Suprapubic skin (tissue), 4 donors: ENCODE results near the gene PSMG2.

ENCODE experiments used
- EP300 ChIP-seq: sonication (generic); formaldehyde crosslinking; IDR thresholded peaks from one replicate; pipeline ENCODE4 v1.6.1; 2017; ENCODE audit warnings: antibody characterized with exemption
- POLR2A ChIP-seq, 2 donors: fragments of 450-650 bp; IDR thresholded peaks; one replicate each; pipeline ENCODE4 v1.6.1; 2017; ENCODE audit warnings: antibody characterized with exemption in 2 of 2, mild to moderate bottlenecking in 2 of 2, moderate library complexity in 2 of 2
- POLR2AphosphoS5 ChIP-seq, 3 donors: sonication (generic); formaldehyde crosslinking; IDR thresholded peaks; one replicate each; pipeline ENCODE4 v1.6.1; 2017; ENCODE audit warnings: antibody characterized with exemption in 3 of 3
- TF ChIP-seq, protein P1 (sequence below), 2 donors: fragments of 200-600 bp in 1 of 2; fragments of 450-650 bp in 1 of 2; sonication (generic) in 1 of 2; IDR thresholded peaks; one replicate each; pipeline ENCODE4 v1.5.1; 2016 to 2019; ENCODE audit warnings: antibody characterized with exemption in 2 of 2, mild to moderate bottlenecking in 1 of 2, moderate library complexity in 1 of 2

DNA sequence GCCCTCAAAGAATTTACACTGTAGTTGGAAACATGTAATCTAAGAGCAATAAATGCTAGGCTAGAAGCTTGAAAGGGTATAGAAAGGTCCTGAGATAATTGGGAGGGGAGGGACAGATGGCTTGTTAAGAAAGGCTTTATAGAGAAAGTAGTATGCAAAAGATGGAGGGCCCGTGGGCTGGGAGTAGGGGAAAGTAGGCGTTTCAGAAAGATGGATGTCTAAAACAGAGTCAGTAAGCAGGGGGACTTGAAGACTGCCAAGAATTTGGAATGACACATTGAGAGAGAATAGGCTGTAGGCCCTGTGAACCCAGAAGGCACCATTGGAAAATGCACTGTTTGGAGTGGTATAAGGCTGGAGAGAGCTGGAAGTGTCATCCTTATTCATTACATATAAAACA is 822 bp downstream of the PSMG2 start:
- TF ChIP-seq EP300 = no peak
- TF ChIP-seq POLR2A (IDR thresholded peaks at IDR 0.05) = no peak
- TF ChIP-seq, protein P1, sequence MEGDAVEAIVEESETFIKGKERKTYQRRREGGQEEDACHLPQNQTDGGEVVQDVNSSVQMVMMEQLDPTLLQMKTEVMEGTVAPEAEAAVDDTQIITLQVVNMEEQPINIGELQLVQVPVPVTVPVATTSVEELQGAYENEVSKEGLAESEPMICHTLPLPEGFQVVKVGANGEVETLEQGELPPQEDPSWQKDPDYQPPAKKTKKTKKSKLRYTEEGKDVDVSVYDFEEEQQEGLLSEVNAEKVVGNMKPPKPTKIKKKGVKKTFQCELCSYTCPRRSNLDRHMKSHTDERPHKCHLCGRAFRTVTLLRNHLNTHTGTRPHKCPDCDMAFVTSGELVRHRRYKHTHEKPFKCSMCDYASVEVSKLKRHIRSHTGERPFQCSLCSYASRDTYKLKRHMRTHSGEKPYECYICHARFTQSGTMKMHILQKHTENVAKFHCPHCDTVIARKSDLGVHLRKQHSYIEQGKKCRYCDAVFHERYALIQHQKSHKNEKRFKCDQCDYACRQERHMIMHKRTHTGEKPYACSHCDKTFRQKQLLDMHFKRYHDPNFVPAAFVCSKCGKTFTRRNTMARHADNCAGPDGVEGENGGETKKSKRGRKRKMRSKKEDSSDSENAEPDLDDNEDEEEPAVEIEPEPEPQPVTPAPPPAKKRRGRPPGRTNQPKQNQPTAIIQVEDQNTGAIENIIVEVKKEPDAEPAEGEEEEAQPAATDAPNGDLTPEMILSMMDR (IDR thresholded peaks at IDR 0.05) = no peak
- TF ChIP-seq POLR2AphosphoS5 (IDR thresholded peaks at IDR 0.05) = no peak
